ENCODE data around the gene GAD2.

The GAD2 gene

DNA sequence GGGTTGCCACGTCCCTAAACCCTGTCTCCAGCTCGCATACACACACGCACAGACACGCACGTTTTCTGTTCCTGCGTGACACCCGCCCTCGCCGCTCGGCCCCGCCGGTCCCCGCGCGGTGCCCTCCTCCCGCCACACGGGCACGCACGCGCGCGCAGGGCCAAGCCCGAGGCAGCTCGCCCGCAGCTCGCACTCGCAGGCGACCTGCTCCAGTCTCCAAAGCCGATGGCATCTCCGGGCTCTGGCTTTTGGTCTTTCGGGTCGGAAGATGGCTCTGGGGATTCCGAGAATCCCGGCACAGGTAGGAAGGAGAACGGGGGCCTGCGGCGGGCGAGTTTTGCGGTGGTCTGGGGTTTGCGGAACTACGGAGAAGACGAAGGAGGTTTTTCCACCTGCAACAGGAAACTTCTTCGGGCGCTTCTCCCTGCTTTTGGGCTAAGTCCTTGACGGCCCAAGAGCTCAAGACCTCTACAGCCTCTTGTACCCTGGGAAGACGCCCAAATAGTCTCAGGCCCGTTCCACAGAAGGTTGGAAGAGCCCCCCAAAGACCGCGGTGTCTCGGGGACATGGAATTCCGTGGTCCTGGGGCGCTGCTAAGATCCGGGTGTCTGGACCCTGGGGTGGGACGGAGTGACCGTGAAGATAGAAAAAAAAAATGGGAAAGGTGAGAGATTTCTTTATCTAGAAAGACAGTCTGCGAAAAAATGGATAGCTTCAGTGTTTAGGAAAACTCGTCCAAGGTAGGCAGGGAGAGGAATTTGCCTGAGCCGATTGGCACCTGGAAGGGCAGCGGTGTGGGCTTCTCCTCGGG lies at the start of gene GAD2:
GAD2 (plus strand) TSS at position 190 of the 811 bp plus-strand sequence; CDS start at position 226, 36 bp downstream.
- DNase-seq = no peak

- DNase-seq = no peak
Measured at GRCh38 chr10:26169466-26169865, 47.1 kb upstream of the GAD2 start.

DNA sequence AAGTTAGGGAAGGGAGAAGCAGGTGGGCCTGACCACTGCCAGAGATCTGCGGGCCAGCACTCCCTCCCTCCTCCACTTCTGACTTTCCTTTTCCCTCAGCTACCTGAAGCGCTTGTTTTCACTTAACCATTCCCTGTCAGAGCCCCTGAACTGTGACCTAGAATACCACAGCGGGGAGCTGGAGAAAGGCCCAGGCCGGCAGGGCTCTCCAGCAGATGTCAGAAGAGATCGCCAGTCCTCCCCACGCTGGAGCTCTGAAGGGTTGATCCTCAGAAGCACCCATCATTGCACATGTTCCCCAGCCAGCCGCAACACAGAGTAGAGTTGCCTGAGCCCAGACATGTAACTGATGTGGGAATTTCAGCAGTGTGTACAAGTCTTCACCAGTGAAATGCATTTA lies 44.4 kb upstream of the GAD2 start:
- DNase-seq = no peak

- DNase-seq = no peak
Measured at GRCh38 chr10:26173837-26174236, 42.7 kb upstream of the GAD2 start.

GRCh38 chr10:26177341-26177740 lies 39.2 kb upstream of the GAD2 start:
- DNase-seq = no peak

DNA sequence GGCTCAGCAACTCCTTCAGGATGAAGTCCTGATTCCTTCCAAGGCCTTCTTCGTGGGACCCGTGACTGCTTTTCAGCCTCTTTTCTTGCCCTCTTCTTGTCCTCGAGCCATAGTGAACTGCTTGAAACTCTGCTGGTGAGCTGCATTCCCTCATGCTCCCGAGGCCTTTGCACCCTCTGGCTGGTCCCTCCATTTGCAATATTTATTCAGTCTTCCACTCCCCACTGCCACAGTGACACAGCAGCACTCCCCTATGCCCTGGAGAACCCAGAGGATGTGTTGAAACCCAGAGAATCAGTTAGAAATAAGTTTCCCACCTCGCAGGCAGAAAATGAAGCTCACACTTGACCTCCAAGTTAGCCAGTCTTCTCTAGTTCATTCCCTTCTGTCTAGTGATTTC lies 22.3 kb upstream of the GAD2 start:
- DNase-seq = no peak

- no peak for DNase-seq
Measured at GRCh38 chr10:26197248-26197647, 19.3 kb upstream of the GAD2 start.

DNA sequence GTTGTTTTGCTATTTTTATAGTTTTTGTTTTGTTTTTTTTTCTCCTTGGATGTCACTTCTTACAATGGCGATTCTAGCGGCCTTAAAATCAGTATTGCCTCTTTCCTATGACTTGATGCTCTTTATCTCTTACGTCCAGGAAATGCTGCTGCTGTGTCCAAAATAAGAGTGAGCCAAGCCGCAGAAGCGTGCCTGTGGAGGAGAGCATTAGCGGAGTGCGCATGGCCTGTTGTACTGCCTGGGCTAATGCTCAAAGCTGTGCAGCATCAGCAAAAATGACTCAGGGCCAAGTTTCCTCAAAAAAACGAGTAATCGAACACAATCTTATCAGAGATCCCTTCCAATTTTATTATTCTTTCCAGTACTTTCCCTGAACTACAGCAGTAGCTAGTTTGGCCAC lies 18.5 kb upstream of the GAD2 start:
- DNase-seq = no peak

DNA sequence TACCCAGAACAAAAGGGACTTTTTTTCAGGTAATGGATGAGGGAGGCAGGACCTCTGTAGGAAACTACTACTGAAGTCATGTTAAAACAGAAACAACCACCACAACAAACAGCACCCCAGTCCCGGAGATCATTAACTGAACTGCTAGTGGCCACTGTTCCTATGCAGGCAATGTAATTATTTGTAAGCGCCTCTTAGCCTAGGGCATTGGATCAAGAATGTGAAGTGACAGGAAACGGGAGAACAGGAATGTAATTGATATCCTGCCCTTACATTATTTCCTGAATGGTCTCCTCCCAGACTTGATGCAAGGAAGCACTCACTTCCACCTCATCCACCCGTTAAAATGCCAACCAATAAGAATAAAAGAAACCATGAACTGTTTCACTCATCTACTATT lies 16.7 kb upstream of the GAD2 start:
- no peak for DNase-seq

DNA sequence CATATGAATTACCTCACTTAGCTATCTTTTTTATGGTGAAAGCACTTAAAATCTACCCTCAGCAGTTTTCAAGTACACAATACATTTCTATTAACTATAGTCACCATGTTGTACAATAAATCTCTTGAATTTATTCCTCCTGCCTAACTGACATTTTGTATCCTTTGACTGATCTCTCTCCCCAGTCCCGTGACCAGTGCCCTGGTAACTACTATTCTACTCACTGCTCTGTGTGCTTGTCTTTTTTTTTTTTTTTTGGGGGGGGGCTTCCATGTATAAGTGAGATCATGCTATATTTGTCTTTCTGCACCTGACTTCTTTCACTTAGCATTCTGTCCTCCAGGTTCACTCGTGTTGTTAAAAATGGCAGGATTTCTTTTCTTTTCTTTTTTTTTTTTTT lies 11.4 kb upstream of the GAD2 start:
- DNase-seq = no peak

GRCh38 chr10:26211781-26212444 lies 4.7 kb upstream of the GAD2 start:
- no peak for DNase-seq

GRCh38 chr10:26212511-26212910 lies 4.1 kb upstream of the GAD2 start:
- no peak for DNase-seq

GRCh38 chr10:26213157-26213800 lies 3.3 kb upstream of the GAD2 start:
- no peak for DNase-seq

- no peak for DNase-seq
Measured at GRCh38 chr10:26214004-26214403, 2.6 kb upstream of the GAD2 start.

DNA sequence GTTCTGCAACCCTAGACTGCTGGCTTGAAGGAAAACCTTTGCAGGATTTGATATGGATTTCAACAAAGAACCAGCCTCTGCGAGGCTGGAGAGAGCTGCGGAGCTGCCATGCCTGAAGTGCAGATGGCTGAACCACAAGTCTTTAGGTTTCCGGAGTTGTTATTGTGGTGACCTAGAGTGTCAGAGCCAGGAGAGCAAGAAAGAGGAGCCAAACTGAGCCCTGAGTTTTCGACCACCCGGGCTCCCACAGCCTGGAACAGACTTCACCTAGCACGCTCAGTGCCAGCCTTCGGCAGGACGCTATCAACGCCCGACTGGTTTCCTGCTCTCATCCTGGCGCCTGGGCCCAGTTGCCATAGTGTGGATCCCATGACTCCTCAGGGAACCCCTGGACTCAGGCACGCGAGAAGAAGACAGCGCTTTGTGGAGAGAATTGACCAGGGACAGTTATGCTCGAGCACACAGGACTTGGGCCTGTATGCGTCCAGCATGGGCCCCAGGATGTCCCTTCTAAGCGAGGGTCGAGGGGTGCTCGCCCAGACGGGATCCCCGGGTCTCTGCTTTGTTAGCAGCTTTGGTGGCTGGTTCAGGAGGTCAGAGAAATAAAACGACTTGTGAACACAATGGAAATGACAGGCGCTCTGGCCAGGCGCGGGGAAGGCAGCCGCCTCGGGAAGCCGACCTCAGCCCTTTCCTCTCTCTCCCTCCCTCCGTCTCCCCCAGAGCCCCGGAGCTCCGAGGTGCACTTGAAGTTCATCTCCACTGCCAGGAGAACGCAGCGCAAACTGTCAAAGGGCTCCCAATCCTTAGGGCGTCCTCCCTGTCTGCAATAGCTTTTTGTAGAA lies 1.8 kb upstream of the GAD2 start:
- DNase-seq = no peak

GRCh38 chr10:26215396-26215934 lies 1.1 kb upstream of the GAD2 start:
- DNase-seq = no peak

- no peak for DNase-seq
Measured at GRCh38 chr10:26215935-26216584, 514 bp upstream of the GAD2 start.

- DNase-seq = no peak
Measured at GRCh38 chr10:26217396-26218086, 967 bp downstream of the GAD2 start.

GRCh38 chr10:26219676-26220075 lies 3.1 kb downstream of the GAD2 start:
- DNase-seq = no peak

DNA sequence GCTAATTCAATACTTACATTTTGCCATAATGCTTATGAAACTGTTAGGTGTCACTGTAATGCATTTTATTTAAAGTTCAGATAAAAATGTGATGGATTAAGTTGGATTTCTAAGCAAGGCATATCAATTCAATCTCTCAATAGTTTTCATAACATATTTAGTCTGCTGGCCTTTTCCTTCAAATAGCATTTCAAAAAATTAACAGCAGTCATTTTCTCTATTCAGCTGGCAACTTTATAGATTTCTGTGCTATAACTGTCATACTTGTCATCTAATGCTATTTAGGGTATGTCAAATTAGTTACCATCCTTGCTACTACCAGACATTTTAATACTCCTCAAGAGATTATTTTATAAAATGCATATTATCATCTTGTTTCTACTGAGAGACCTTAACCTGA lies 4.3 kb downstream of the GAD2 start:
- DNase-seq = no peak

DNA sequence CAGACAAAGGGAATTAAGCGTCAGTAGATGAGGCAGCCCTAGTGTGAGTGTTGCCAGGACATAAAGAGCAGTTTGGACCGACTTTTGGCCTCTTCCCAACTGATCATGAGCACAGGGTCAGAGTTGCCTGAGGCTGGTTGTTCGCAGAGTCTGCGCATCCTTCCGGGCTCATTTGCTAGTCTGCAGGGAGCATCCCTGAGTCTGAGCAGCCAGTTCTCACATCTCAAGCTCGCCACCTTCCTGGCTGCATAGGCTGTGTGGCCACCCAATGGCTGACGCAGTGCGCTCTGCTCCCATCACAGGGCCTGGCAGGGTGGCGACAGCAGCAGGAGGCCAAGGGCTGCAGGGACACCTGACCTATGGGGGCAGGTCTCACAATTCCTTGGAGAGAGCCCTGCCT lies 5.0 kb downstream of the GAD2 start:
- no peak for DNase-seq

GRCh38 chr10:26222563-26222962 lies 6.0 kb downstream of the GAD2 start:
- DNase-seq = no peak
